ENCODE measurements around the gene NIPAL3.

GRCh38 chr1:24421502-24421901, 5.9 kb downstream of the NIPAL3 start:
- no peak for TF ChIP-seq EZH2phosphoT487 (IDR thresholded peaks at IDR 0.05; ENCODE audit: borderline replicate concordance, low read depth, low read length)
- peak; percentile 52; the same call in 1 of the 2 replicates for TF ChIP-seq CTCF (conservative IDR thresholded peaks at IDR 0.05; ENCODE audit: low read length)
